Omental fat pad (tissue), 4 donors: ENCODE measurements around the gene HKDC1. TPM values are rescaled to one million over a fixed set of nuclear protein-coding genes. Genes with fewer than 3 reads are reported as not detected.

Experiments used
- ATAC-seq: fragments of 150-250 bp; one replicate; pipeline ENCODE4 v1.9.1; 2016; ENCODE audit warnings: mild to moderate bottlenecking, moderate library complexity; ENCODE audit not compliant: low FRiP score
- DNase-seq: peaks from one replicate; pipeline ENCODE4 v3.0.0-alpha.2; 2019; ENCODE audit warnings: low spot score
- CTCF ChIP-seq, 3 donors: fragments of 450-650 bp; IDR thresholded peaks; one replicate each; pipeline ENCODE4 v1.5.1; 2016 to 2017; ENCODE audit warnings: antibody characterized with exemption in 3 of 3, mild to moderate bottlenecking in 3 of 3, moderate library complexity in 2 of 3
- total RNA-seq, 4 donors: library from RNA; depleted of rRNA; stranded (reverse); fragments of >200 nt; gene quantifications; one replicate each; pipeline ENCODE4 v1.1.0, GENCODE V29; 2016

HKDC1 gene
- total RNA-seq, 4 donors from 2014 or later: 0.13 to 0.46 TPM; not detected in 2

- no peak for DNase-seq
- ATAC-seq: no peak
- no peak for TF ChIP-seq CTCF (IDR thresholded peaks at IDR 0.05)
Observed at GRCh38 chr10:69261184-69261583, 41.1 kb downstream of the HKDC1 start.

- DNase-seq (no peak), ATAC-seq (no peak)
- no peak for TF ChIP-seq CTCF (IDR thresholded peaks at IDR 0.05)
Observed at GRCh38 chr10:69262292-69262751, 42.2 kb downstream of the HKDC1 start.

DNA sequence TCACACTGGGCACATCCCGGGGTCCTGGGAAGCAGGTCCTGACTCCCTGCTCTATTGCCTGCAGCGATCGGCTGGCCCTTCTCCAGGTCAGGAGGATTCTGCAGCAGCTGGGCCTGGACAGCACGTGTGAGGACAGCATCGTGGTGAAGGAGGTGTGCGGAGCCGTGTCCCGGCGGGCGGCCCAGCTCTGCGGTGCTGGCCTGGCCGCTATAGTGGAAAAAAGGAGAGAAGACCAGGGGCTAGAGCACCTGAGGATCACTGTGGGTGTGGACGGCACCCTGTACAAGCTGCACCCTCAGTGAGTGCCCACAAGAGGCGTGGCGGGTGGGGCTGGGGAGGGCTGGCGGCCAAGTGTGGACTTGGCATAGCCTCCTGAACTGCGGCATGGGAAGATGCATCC is 45.4 kb downstream of the HKDC1 start:
- no peak for ATAC-seq
- no peak for DNase-seq
- TF ChIP-seq CTCF (IDR thresholded peaks at IDR 0.05): no peak

- no peak for TF ChIP-seq CTCF (IDR thresholded peaks at IDR 0.05)
- ATAC-seq (no peak), DNase-seq (no peak)
Observed at GRCh38 chr10:69268761-69269416, 48.8 kb downstream of the HKDC1 start.

GRCh38 chr10:69269761-69270160 is 49.6 kb downstream of the HKDC1 start:
- TF ChIP-seq CTCF (IDR thresholded peaks at IDR 0.05): no peak
- no peak for ATAC-seq
- no peak for DNase-seq

- DNase-seq (no peak), ATAC-seq (no peak)
- TF ChIP-seq CTCF (IDR thresholded peaks at IDR 0.05): no peak
Observed at GRCh38 chr10:69270990-69271389, 50.9 kb downstream of the HKDC1 start.

DNA sequence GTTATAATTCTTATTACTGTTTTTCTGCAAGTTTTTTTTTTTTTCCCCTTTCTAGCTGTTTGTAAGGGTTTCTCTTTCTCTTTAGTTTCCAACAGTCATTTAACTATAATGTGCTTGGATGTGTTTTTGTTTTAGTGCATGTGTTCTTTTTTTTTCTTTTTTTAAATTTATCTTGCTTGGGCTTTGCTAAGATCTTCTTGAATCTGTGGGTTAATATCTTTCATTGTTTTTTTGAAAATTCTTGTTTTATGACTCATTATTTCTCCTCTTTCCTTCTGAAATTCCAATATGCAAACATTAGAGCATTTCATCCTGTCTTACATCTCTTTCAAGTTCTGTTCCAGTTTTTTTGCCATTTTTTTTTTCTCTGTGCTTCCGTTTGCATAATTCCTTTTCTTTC is 52.5 kb downstream of the HKDC1 start:
- DNase-seq (no peak), ATAC-seq (no peak)
- no peak for TF ChIP-seq CTCF (IDR thresholded peaks at IDR 0.05)
